GM12878 (cell line): ENCODE data around the gene ZNF428. TPM values are rescaled to one million over a fixed set of nuclear protein-coding genes. Genes with fewer than 3 reads are reported as not detected.

Experiments used
- ATAC-seq: fragments of 200-7000 bp; cut with Tn5 transposase; 3 replicates; pipeline ENCODE4 v1.9.1; 2020; ENCODE audit warnings: mild to moderate bottlenecking, moderate library complexity
- BruUV-seq: library from RNA; stranded (reverse); fragments of 400-500 nt; replicated peaks from 2 replicates; lab custom pipeline; 2021; lab: Mats Ljungman, UMichigan
- CTCF ChIA-PET: fragments of 300-600 bp; sonication (Branson Sonifier 250); formaldehyde crosslinking; extraction: SDS; loops from one replicate; lab custom pipeline; 2021; ENCODE audit warnings: inconsistent platforms; lab: Yijun Ruan, JAX
- POLR2A ChIA-PET: fragments of 350-600 bp; formaldehyde crosslinking; extraction: SDS; loops from one replicate; lab custom pipeline; 2021; ENCODE audit warnings: inconsistent platforms; lab: Charles Lee
- RAD21 ChIA-PET: fragments of 300-600 bp; sonication (Branson Sonifier 250); formaldehyde crosslinking; loops from one replicate; lab custom pipeline; 2023; ENCODE audit warnings: antibody characterized with exemption; ENCODE audit not compliant: unreplicated experiment; lab: Charles Lee
- SMC1A ChIA-PET: fragments of 300-600 bp; sonication (Branson Sonifier 250); formaldehyde crosslinking; loops from one replicate; lab custom pipeline; 2023; ENCODE audit not compliant: unreplicated experiment, uncharacterized antibody; lab: Charles Lee
- DNase-seq: peaks from one replicate; pipeline ENCODE4 v3.0.0-alpha.2; 2011; ENCODE audit warnings: low read depth, low spot score
- FAIRE-seq: peaks from 3 replicates; lab custom pipeline; 2011; peaks lifted over from hg19 to GRCh38; lab: Jason Lieb, UNC
- H2AFZ ChIP-seq: 2 replicates; pipeline ENCODE4 v1.6.0; 2011; ENCODE audit warnings: low read depth, low read length, control low read depth; ENCODE audit not compliant: control insufficient read depth
- H3K27ac ChIP-seq: 2 replicates; pipeline ENCODE4 v1.5.1; 2011; ENCODE audit warnings: control low read depth; ENCODE audit not compliant: control insufficient read depth, insufficient read depth
- H3K27me3 ChIP-seq, 2 experiments: replicated peaks in 1 of 2; 2 replicates each; pipeline versions ENCODE4 v1.6.0 to v1.6.1; 2011; ENCODE audit warnings: low read length in 1 of 2; ENCODE audit not compliant: control insufficient read depth in 2 of 2, insufficient read depth in 2 of 2
- H3K36me3 ChIP-seq, 2 experiments: 2 replicates each; pipeline ENCODE4 v1.5.1; 2011; ENCODE audit warnings: low read length in 1 of 2; ENCODE audit not compliant: control insufficient read depth in 2 of 2, insufficient read depth in 2 of 2
- H3K4me1 ChIP-seq: 2 replicates; pipeline ENCODE4 v1.6.1; 2011; ENCODE audit warnings: mild to moderate bottlenecking, low read length, moderate library complexity, mixed read lengths; ENCODE audit not compliant: control insufficient read depth, insufficient read depth
- H3K4me2 ChIP-seq: 2 replicates; pipeline ENCODE4 v1.6.0; 2011; ENCODE audit warnings: control low read depth; ENCODE audit not compliant: control insufficient read depth, insufficient read depth
- H3K4me3 ChIP-seq: fragments of 200-600 bp; sonication (generic); 2 replicates; pipeline ENCODE4 v1.5.1; 2016
- H3K79me2 ChIP-seq: 2 replicates; pipeline ENCODE4 v1.6.0; 2011; ENCODE audit warnings: low read length; ENCODE audit not compliant: control insufficient read depth, insufficient read depth
- H3K9ac ChIP-seq: 2 replicates; pipeline ENCODE4 v1.8.0; 2011; ENCODE audit warnings: low read length, control low read depth, mixed read lengths; ENCODE audit not compliant: control insufficient read depth, insufficient read depth
- H3K9me3 ChIP-seq: replicated peaks from 3 replicates; pipeline ENCODE4 v1.5.1; 2011; ENCODE audit warnings: mild to moderate bottlenecking, low read length; ENCODE audit not compliant: control insufficient read depth, insufficient read depth
- H4K20me1 ChIP-seq: 2 replicates; pipeline ENCODE4 v1.6.0; 2011; ENCODE audit not compliant: control insufficient read depth, insufficient read depth
- BMI1 ChIP-seq: fragments of 450-650 bp; IDR thresholded peaks from 2 replicates; pipeline ENCODE4 v1.6.1; 2016; ENCODE audit warnings: mild to moderate bottlenecking, moderate library complexity, borderline replicate concordance
- CHD1 ChIP-seq: IDR thresholded peaks from 2 replicates; pipeline ENCODE4 v1.6.1; 2012; ENCODE audit warnings: low read depth, low read length, improper control_type of control experiment
- GATAD2B ChIP-seq: fragments of 450-650 bp; conservative IDR thresholded peaks from 2 replicates; pipeline ENCODE4 v1.6.1; 2017; ENCODE audit warnings: low read depth, mild to moderate bottlenecking, moderate library complexity
- HDAC2 ChIP-seq: fragments of 200-600 bp; sonication (generic); IDR thresholded peaks from 2 replicates; pipeline ENCODE4 v1.6.1; 2017
- JUND ChIP-seq: IDR thresholded peaks from 2 replicates; pipeline ENCODE4 v1.6.1; 2012; ENCODE audit warnings: low read depth, mild to moderate bottlenecking, low read length, improper control_type of control experiment, moderate library complexity
- MYC ChIP-seq: IDR thresholded peaks from 2 replicates; pipeline ENCODE4 v1.6.1; 2011; ENCODE audit warnings: mild to moderate bottlenecking, low read length, moderate library complexity, inconsistent platforms; ENCODE audit not compliant: insufficient read depth, insufficient replicate concordance, insufficient read length, severe bottlenecking
- NFYA ChIP-seq: IDR thresholded peaks from 2 replicates; pipeline ENCODE4 v1.6.1; 2011; ENCODE audit warnings: low read depth, mild to moderate bottlenecking, low read length, improper control_type of control experiment, borderline replicate concordance
- NR2C2 ChIP-seq: IDR thresholded peaks from 2 replicates; pipeline ENCODE4 v1.6.1; 2011; ENCODE audit warnings: borderline replicate concordance, low read depth; ENCODE audit not compliant: control insufficient read depth, insufficient read length
- SUZ12 ChIP-seq: fragments of 200-600 bp; sonication (generic); IDR thresholded peaks from one replicate; pipeline ENCODE4 v1.6.1; 2018; ENCODE audit warnings: antibody characterized with exemption, mild to moderate bottlenecking; ENCODE audit not compliant: unreplicated experiment
- ZNF217 ChIP-seq: fragments of 450-650 bp; IDR thresholded peaks from 2 replicates; pipeline ENCODE4 v1.6.1; 2017; ENCODE audit warnings: antibody characterized with exemption, mild to moderate bottlenecking
- WGBS: methylation state at CpG from one replicate; pipeline ENCODE4 v1.1.6; 2016; ENCODE audit warnings: low lambda C conversion rate; ENCODE audit not compliant: insufficient replicate concordance, insufficient coverage; ENCODE audit errors: missing lambda C conversion rate; 5-methylcytosine and 5-hydroxymethylcytosine counted together
- in situ Hi-C: fragments of 300-500 bp; cut with MboI; formaldehyde crosslinking; loops from 9 replicates; pipeline ENCODE4 v1.14.3; 2018; ENCODE audit warnings: mixed read lengths
- intact Hi-C: fragments of 100-400 bp; cut with micrococcal nuclease; formaldehyde crosslinking; loops from one replicate; pipeline ENCODE4 v1.14.2; 2022; ENCODE audit not compliant: unreplicated experiment
- polyA plus RNA-seq, 11 experiments: library from polyadenylated mRNA; depleted of rRNA in 4 of 11; unstranded in 6 of 11; stranded (reverse) in 5 of 11; fragments of >200 nt; fragmentation: Nextera tagmentation in 4 of 11; fragmentation: Illumina TruSeq in 1 of 11; extraction: Ambion mirVana in 4 of 11; extraction: Trizol in 1 of 11; gene quantifications; 1 replicate in 1 of 11; 2 replicates in 10 of 11; pipeline versions ENCODE4 v1.2.1 to v1.2.3, GENCODE V29; 2011 to 2016; ENCODE audit warnings: inconsistent platforms in 2 of 11, missing spikeins in 2 of 11, low read depth in 1 of 11
- total RNA-seq, 4 experiments: library from RNA; depleted of rRNA in 3 of 4; stranded (reverse); fragments of >200 nt in 3 of 4; fragmentation: Illumina TruSeq in 1 of 4; extraction: Trizol in 1 of 4; gene quantifications; 2 replicates each; pipeline versions ENCODE4 v1.2.1 to v1.2.3, GENCODE V29; 2013 to 2021
- TF ChIP-seq, protein P1 (sequence below), 3 experiments: IDR thresholded peaks in 2 of 3; conservative IDR thresholded peaks in 1 of 3; 2 replicates each; pipeline ENCODE4 v1.5.1; 2011; ENCODE audit warnings: low read depth in 3 of 3, low read length in 3 of 3, mild to moderate bottlenecking in 3 of 3, control low read depth in 2 of 3, moderate library complexity in 2 of 3, inconsistent platforms in 1 of 3, mixed read lengths in 1 of 3; ENCODE audit not compliant: control insufficient read depth in 2 of 3, insufficient read depth in 1 of 3; ENCODE audit errors: extremely low read depth in 1 of 3
- TF ChIP-seq, protein P2 (sequence below): IDR thresholded peaks from 2 replicates; pipeline ENCODE4 v1.6.1; 2011; ENCODE audit warnings: low read depth, low read length, improper control_type of control experiment, borderline replicate concordance

Gene ZNF428
- total and polyA plus RNA-seq, 10 of the 15 experiments (the other 5 are each of a cell fraction or from before 2014, with no cell fraction given) = 0.27 to 57.8 (median 20.4) TPM

DNA sequence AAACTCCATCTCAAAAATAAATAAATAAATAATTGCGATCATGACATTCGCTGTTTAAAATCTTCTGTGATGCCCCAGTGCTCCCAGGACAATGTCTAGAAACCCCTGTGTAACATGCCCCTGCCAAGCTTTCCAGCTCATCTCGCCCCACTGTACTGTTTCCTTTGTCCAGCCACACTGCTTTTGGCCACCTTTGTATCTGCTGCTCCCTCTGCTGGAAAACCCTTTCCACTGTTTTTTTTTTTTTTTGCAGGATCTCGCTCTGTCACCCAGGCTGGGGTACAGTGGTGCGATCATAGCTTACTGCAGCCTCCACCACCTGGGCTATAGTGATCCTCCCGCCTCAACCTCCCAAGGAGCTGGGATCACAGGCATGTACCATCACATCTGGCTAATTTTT is 43.1 kb upstream of the ZNF428 start:
- no peaks in the 10 kb centered on the region for H3K79me2 ChIP-seq
- no peak overlapping the region for H3K9ac ChIP-seq
- no TSS peak for BruUV-seq
- ChIA-PET SMC1A (interaction anchor here (0.6 to 1.1 kb wide), 2 partner anchors 107 to 125 kb away, joined by 3 to 4 read pairs; no protein-coding TSS in a partner anchor), RAD21 (interaction anchor here (0.6 kb wide), 1 partner anchor 1430 kb away, joined by 3 read pairs; the partner anchor contains the start of gene PPP1R37), POLR2A (interaction anchor here (0.6 to 0.7 kb wide), 4 partner anchors 13 to 1938 kb away, joined by 3 to 4 read pairs (median 3); no protein-coding TSS in a partner anchor), CTCF (interaction anchor here (1.5 kb wide), 1 partner anchor 216 kb away, joined by 4 read pairs; no protein-coding TSS in a partner anchor)
- in situ Hi-C loops = no loop called here
- no peak; the same call in 2 of the 3 replicates for ATAC-seq
- DNase-seq = no peak
- no peak overlapping the region for H3K4me3 ChIP-seq
- H3K27me3 ChIP-seq = no peaks in the 10 kb centered on the region
- H3K4me1 ChIP-seq = peaks cover 9% of the 10 kb centered on the region
- FAIRE-seq = no peak
- no peaks in the 10 kb centered on the region for H4K20me1 ChIP-seq
- intact Hi-C loops = no loop called here
- H3K4me2 ChIP-seq = no peak overlapping the region
- H3K9me3 ChIP-seq = no peaks in the 10 kb centered on the region; the same call in 2 of the 3 replicates
- H2AFZ ChIP-seq = no peak overlapping the region
- no peak for TF ChIP-seq NR2C2
- TF ChIP-seq, protein P1, sequence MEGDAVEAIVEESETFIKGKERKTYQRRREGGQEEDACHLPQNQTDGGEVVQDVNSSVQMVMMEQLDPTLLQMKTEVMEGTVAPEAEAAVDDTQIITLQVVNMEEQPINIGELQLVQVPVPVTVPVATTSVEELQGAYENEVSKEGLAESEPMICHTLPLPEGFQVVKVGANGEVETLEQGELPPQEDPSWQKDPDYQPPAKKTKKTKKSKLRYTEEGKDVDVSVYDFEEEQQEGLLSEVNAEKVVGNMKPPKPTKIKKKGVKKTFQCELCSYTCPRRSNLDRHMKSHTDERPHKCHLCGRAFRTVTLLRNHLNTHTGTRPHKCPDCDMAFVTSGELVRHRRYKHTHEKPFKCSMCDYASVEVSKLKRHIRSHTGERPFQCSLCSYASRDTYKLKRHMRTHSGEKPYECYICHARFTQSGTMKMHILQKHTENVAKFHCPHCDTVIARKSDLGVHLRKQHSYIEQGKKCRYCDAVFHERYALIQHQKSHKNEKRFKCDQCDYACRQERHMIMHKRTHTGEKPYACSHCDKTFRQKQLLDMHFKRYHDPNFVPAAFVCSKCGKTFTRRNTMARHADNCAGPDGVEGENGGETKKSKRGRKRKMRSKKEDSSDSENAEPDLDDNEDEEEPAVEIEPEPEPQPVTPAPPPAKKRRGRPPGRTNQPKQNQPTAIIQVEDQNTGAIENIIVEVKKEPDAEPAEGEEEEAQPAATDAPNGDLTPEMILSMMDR (IDR thresholded peaks at IDR 0.05 in 2 of 3, conservative IDR thresholded peaks at IDR 0.05 in 1 of 3; ENCODE audit: control insufficient read depth in 2 of 3, extremely low read depth in 1 of 3, insufficient read depth in 1 of 3, low read depth in 3 of 3, low read length in 3 of 3) = 0 out of 6 replicates have a peak, but pooled peaks of 2 of the 3 experiments have one; percentile 2 to 7
- 52% methylated on average over 6 of the region's 6 CpGs for WGBS
- no peaks in the 10 kb centered on the region for H3K36me3 ChIP-seq
- H3K27ac ChIP-seq = no peak overlapping the region

DNA sequence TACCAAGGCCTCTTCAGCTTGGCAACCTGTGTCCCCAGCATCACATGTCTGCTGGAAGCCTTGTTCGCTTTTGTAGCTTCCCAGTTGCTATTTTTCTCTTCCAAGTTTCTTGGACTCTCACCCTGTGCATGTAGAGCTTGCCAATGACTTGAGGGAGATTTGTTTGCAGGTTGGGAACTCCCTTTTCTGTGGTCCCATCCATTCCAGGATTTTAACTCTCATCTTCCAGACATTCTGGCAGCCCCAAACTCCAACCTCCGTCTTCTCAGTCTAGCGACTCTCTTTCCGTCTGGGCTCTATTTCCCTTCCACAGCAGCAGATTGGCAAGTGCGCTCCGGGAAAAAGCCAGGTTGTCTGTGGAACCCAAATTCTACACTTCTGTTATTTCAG is 41.5 kb upstream of the ZNF428 start:
- Histone ChIP-seq H3K4me1 (peaks cover 9% of the 10 kb centered on the region), H3K9me3 (no peaks in the 10 kb centered on the region; the same call in 1 of the 3 replicates), H2AFZ (no peak overlapping the region), H3K9ac (no peak overlapping the region), H3K36me3 (no peaks in the 10 kb centered on the region), H3K27ac (no peak overlapping the region), H4K20me1 (no peaks in the 10 kb centered on the region), H3K27me3 (no peaks in the 10 kb centered on the region), H3K4me3 (no peak overlapping the region), H3K79me2 (no peaks in the 10 kb centered on the region), H3K4me2 (no peak overlapping the region)
- no peak for ATAC-seq
- FAIRE-seq = no peak
- POLR2A ChIA-PET = no interaction called here
- no peak for DNase-seq
- CTCF ChIA-PET = interaction anchor here (1.0 to 1.5 kb wide), 2 partner anchors 106 to 214 kb away, joined by 4 read pairs; no protein-coding TSS in a partner anchor
- SMC1A ChIA-PET = no interaction called here
- no TSS peak for BruUV-seq
- in situ Hi-C loops = no loop called here
- intact Hi-C loops = no loop called here
- 88% methylated on average over 6 of the region's 6 CpGs for WGBS
- RAD21 ChIA-PET = no interaction called here
- TF ChIP-seq MYC (no peak), ZNF217 (no peak), HDAC2 (no peak), CHD1 (no peak), NFYA (no peak), GATAD2B (no peak), SUZ12 (no peak), JUND (no peak), BMI1 (no peak)
- TF ChIP-seq, protein P2, sequence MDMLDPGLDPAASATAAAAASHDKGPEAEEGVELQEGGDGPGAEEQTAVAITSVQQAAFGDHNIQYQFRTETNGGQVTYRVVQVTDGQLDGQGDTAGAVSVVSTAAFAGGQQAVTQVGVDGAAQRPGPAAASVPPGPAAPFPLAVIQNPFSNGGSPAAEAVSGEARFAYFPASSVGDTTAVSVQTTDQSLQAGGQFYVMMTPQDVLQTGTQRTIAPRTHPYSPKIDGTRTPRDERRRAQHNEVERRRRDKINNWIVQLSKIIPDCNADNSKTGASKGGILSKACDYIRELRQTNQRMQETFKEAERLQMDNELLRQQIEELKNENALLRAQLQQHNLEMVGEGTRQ = no peak
